OCI-LY7 (cell line): ENCODE measurements around the gene FIGNL1. TPM values are rescaled to one million over a fixed set of nuclear protein-coding genes. Genes with fewer than 3 reads are reported as not detected.

Source experiments
- BruUV-seq: library from RNA; stranded (reverse); fragments of 400-500 nt; replicated peaks from 2 replicates; lab custom pipeline; 2021; lab: Mats Ljungman, UMichigan
- CTCF ChIA-PET: fragments of 300-600 bp; sonication (Branson Sonifier 250); formaldehyde crosslinking; loops from one replicate; lab custom pipeline; 2022; ENCODE audit warnings: antibody characterized with exemption; ENCODE audit not compliant: unreplicated experiment; lab: Charles Lee
- POLR2A ChIA-PET: fragments of 300-600 bp; sonication (Branson Sonifier 250); formaldehyde crosslinking; loops from one replicate; lab custom pipeline; 2022; ENCODE audit warnings: antibody characterized with exemption; lab: Charles Lee
- DNase-seq: peaks from one replicate; pipeline ENCODE4 v3.0.0-alpha.2; 2015; ENCODE audit warnings: low spot score
- H2AFZ ChIP-seq: fragments of 200-600 bp; sonication (generic), shearing (Covaris generic); 2 replicates; pipeline ENCODE4 v1.6.1; 2014; ENCODE audit warnings: mild to moderate bottlenecking, antibody characterized with exemption, low read length, moderate library complexity
- H3K27ac ChIP-seq: fragments of 200-600 bp; sonication (generic); 2 replicates; pipeline ENCODE4 v1.5.1; 2014; ENCODE audit warnings: mixed run types, low read depth, mild to moderate bottlenecking, moderate library complexity, low read length, inconsistent platforms; ENCODE audit not compliant: poor library complexity, severe bottlenecking
- H3K36me3 ChIP-seq: fragments of 200-600 bp; sonication (generic); 2 replicates; pipeline ENCODE4 v1.6.1; 2014; ENCODE audit warnings: mild to moderate bottlenecking, antibody characterized with exemption, low read length, moderate library complexity, mixed read lengths; ENCODE audit not compliant: insufficient read depth
- H3K4me1 ChIP-seq: fragments of 200-600 bp; sonication (generic); 2 replicates; pipeline ENCODE4 v1.5.1; 2014; ENCODE audit warnings: mild to moderate bottlenecking, low read length; ENCODE audit not compliant: insufficient read depth, poor library complexity, severe bottlenecking
- H3K4me2 ChIP-seq: fragments of 200-600 bp; sonication (generic); 2 replicates; pipeline ENCODE4 v1.6.1; 2014; ENCODE audit warnings: mild to moderate bottlenecking, low read length
- H3K4me3 ChIP-seq: fragments of 200-600 bp; sonication (generic); 2 replicates; pipeline ENCODE4 v1.5.1; 2014; ENCODE audit warnings: mild to moderate bottlenecking, low read depth, low read length; ENCODE audit not compliant: poor library complexity, severe bottlenecking
- H3K79me2 ChIP-seq: fragments of 200-600 bp; sonication (generic); 2 replicates; pipeline ENCODE4 v1.6.1; 2016; ENCODE audit warnings: low read depth, mild to moderate bottlenecking, low read length, moderate library complexity, mixed read lengths; ENCODE audit not compliant: insufficient read depth
- H3K9me2 ChIP-seq: fragments of 200-600 bp; sonication (generic); 2 replicates; pipeline ENCODE4 v1.6.1; 2016; ENCODE audit warnings: mild to moderate bottlenecking, low read length, mixed read lengths; ENCODE audit not compliant: insufficient read depth
- H3K9me3 ChIP-seq: fragments of 200-600 bp; sonication (generic); 2 replicates; pipeline ENCODE4 v1.6.1; 2014; ENCODE audit warnings: mild to moderate bottlenecking, mixed run types, low read length, mixed read lengths
- H4K20me1 ChIP-seq: fragments of 200-600 bp; sonication (generic); 2 replicates; pipeline ENCODE4 v1.6.1; 2014; ENCODE audit warnings: mild to moderate bottlenecking, antibody characterized with exemption, low read length, moderate library complexity, mixed read lengths; ENCODE audit not compliant: insufficient read depth
- EZH2phosphoT487 ChIP-seq: fragments of 200-600 bp; sonication (generic); IDR thresholded peaks from 2 replicates; pipeline ENCODE4 v1.6.1; 2018; ENCODE audit warnings: low read depth, borderline replicate concordance, mild to moderate bottlenecking, mixed run types, antibody characterized with exemption, low read length, moderate library complexity, mixed read lengths
- intact Hi-C: fragments of 100-400 bp; cut with micrococcal nuclease; formaldehyde crosslinking; loops from one replicate; pipeline ENCODE4 v1.10.0; 2022; ENCODE audit not compliant: unreplicated experiment
- total RNA-seq, 2 experiments: library from RNA; depleted of rRNA in 1 of 2; stranded (reverse); fragments of >200 nt in 1 of 2; shearing (Covaris generic) in 1 of 2; gene quantifications; 2 replicates each; pipeline ENCODE4 v1.2.3, GENCODE V29; 2014 to 2022
- TF ChIP-seq, protein P1 (sequence below): fragments of 200-600 bp; sonication (generic); conservative IDR thresholded peaks from 2 replicates; pipeline ENCODE4 v1.5.1; 2014; ENCODE audit warnings: mild to moderate bottlenecking, antibody characterized with exemption, low read length, moderate library complexity, mixed read lengths

FIGNL1 gene
- total RNA-seq, 2 experiments from 2014 or later, result 41.5 to 55.6 TPM

DNA sequence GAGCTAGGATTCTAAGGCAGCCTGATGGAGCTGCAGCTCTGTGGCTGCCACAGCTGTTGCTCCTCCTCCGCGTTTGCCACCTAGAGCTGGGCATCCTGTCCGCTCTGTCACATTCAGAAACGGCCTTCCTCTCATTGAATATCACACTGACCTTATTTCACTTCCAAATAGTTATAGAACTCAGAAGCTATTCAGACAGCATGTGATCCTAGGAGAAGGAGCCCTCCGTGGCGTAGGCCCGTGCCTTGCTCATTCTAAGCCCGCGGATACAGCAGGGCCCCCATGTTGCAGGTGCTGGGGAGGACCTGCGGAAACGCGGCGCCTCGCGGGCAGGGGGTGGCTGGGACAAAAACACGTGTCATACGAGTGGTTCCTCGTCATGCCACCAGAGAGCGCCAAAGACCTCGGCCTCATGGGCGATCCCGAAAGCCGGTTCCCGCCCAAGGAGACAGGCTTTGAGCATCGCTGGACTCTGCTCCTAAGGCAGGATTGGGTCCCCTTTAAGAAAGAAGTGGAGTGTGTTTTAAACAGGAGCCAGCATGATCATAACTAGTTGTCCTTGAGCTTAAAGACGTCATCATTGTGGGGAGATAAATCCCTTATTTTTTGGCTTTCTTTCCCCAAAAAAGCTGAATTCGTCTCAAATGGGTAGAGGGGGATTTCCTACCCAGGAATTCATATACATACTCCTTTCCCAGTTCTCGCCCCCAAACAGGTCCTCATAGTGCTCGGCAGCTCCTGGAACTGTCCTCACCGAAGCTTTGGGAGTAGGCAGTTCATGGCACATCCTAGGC is 17.9 kb upstream of the FIGNL1 start:
- Histone ChIP-seq H3K4me2 (peak overlapping the region; percentile 24; the same call in 1 of the 2 replicates), H3K4me3 (no peak overlapping the region), H2AFZ (no peak overlapping the region; the same call in 1 of the 2 replicates), H4K20me1 (no peaks in the 10 kb centered on the region), H3K9me2 (no peaks in the 10 kb centered on the region), H3K4me1 (no peaks in the 10 kb centered on the region), H3K9me3 (no peaks in the 10 kb centered on the region), H3K79me2 (no peaks in the 10 kb centered on the region), H3K27ac (no peak overlapping the region), H3K36me3 (no peaks in the 10 kb centered on the region)
- TF ChIP-seq, protein P1, sequence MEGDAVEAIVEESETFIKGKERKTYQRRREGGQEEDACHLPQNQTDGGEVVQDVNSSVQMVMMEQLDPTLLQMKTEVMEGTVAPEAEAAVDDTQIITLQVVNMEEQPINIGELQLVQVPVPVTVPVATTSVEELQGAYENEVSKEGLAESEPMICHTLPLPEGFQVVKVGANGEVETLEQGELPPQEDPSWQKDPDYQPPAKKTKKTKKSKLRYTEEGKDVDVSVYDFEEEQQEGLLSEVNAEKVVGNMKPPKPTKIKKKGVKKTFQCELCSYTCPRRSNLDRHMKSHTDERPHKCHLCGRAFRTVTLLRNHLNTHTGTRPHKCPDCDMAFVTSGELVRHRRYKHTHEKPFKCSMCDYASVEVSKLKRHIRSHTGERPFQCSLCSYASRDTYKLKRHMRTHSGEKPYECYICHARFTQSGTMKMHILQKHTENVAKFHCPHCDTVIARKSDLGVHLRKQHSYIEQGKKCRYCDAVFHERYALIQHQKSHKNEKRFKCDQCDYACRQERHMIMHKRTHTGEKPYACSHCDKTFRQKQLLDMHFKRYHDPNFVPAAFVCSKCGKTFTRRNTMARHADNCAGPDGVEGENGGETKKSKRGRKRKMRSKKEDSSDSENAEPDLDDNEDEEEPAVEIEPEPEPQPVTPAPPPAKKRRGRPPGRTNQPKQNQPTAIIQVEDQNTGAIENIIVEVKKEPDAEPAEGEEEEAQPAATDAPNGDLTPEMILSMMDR, result peak; percentile 86
- TF ChIP-seq EZH2phosphoT487, result no peak
- intact Hi-C loops, result loop anchor here (2.0 kb wide), 2 partner anchors 165 to 211 kb away; no protein-coding TSS in a partner anchor
- BruUV-seq, result no TSS peak
- ChIA-PET POLR2A (interaction anchor here (1.6 kb wide), 1 partner anchor 23 kb away, joined by 3 read pairs; no protein-coding TSS in a partner anchor), CTCF (no interaction called here)
- DNase-seq, result peak; percentile 61

DNA sequence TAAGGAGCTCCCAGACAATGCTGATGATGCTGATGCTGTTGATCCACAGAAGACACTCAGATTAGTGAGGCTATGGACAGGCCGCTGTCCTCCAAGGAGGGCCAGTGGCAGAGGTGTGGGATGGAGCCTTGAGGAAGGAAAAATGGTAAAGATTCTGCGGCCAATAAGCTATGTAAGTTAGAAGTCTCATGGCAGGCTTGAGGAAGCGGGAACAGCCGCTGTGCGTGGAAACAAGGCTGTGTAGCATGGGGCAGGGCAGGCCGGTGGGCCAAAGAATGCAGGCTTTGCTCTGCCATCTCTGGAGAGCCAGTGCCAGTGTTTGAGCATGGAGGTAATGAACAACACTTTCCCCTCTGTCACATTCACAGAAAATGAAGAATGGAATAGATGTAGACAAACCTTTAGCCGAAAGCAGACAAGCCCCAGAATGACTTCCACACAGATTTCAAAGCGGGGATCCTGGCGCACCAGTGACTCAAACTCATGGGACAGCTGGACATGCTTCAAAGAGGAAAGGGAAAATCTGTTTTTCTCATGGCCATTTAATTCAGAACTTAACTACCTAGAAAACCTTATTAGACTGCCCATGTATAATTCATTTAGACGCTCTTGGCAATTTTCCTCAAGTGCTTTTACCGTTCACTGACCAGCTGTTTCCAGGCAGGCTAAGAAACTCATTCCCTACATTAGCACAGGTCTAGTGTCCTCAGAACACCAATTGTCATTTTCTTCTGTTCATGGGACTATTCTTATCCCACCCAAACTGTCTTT is 16.9 kb upstream of the FIGNL1 start:
- intact Hi-C loops, result no loop called here
- ChIA-PET POLR2A (no interaction called here), CTCF (no interaction called here)
- BruUV-seq, result no TSS peak
- DNase-seq, result no peak
- Histone ChIP-seq H3K9me2 (no peaks in the 10 kb centered on the region), H3K4me3 (no peak overlapping the region), H3K9me3 (no peaks in the 10 kb centered on the region), H3K36me3 (no peaks in the 10 kb centered on the region), H4K20me1 (no peaks in the 10 kb centered on the region), H3K79me2 (no peaks in the 10 kb centered on the region), H3K4me1 (no peaks in the 10 kb centered on the region), H3K27ac (no peak overlapping the region), H3K4me2 (no peak overlapping the region), H2AFZ (no peak overlapping the region)
- no peak for TF ChIP-seq EZH2phosphoT487
- TF ChIP-seq, protein P1, result no peak
